A549 (cell line): ENCODE results near the gene ITGAV. TPM values are rescaled to one million over a fixed set of nuclear protein-coding genes. Genes with fewer than 3 reads are reported as not detected.

Experiments
- ATAC-seq, 2 experiments: fragments of 200-7000 bp in 1 of 2; fragments of >200 bp in 1 of 2; cut with Nextera tagmentation in 1 of 2; cut with Tn5 transposase in 1 of 2; 3 replicates each; pipeline versions ENCODE4 v1.8.0 to v1.9.1; 2018 to 2020; ENCODE audit warnings: mild to moderate bottlenecking in 1 of 2, moderate library complexity in 1 of 2
- CTCF ChIA-PET: fragments of 300-600 bp; sonication (Branson Sonifier 250); formaldehyde crosslinking; extraction: SDS; loops from one replicate; lab custom pipeline; 2021; ENCODE audit warnings: antibody characterized with exemption, inconsistent platforms; lab: Yijun Ruan, JAX
- POLR2A ChIA-PET: fragments of 350-600 bp; formaldehyde crosslinking; extraction: SDS; loops from one replicate; lab custom pipeline; 2021; ENCODE audit warnings: antibody characterized with exemption, inconsistent platforms; lab: Yijun Ruan, JAX
- DNase-seq, 2 experiments: peaks; one replicate each; pipeline versions ENCODE4 v3.0.0 to v3.0.0-alpha.2; 2011 to 2016; ENCODE audit warnings: low read depth in 1 of 2, low spot score in 1 of 2
- FAIRE-seq: peaks from 2 replicates; lab custom pipeline; 2011; peaks lifted over from hg19 to GRCh38; lab: Jason Lieb, UNC
- H3K27ac ChIP-seq, 2 experiments: fragments of >200 bp; sonication (Bioruptor Twin); formaldehyde crosslinking; 3 replicates each; pipeline ENCODE4 v1.5.1; 2016 to 2017
- H3K4me1 ChIP-seq: fragments of >200 bp; sonication (Bioruptor Twin); formaldehyde crosslinking; 3 replicates; pipeline ENCODE4 v1.6.1; 2016
- H3K4me2 ChIP-seq: fragments of >200 bp; sonication (Bioruptor Twin); formaldehyde crosslinking; 3 replicates; pipeline ENCODE4 v1.6.1; 2016
- H3K4me3 ChIP-seq: fragments of >200 bp; sonication (Bioruptor Twin); formaldehyde crosslinking; 3 replicates; pipeline ENCODE4 v1.5.1; 2016
- H3K9me3 ChIP-seq: fragments of >200 bp; sonication (Bioruptor Twin); formaldehyde crosslinking; 3 replicates; pipeline ENCODE4 v1.6.1; 2016
- BHLHE40 ChIP-seq: IDR thresholded peaks from 2 replicates; pipeline ENCODE4 v1.6.1; 2012; ENCODE audit warnings: low read depth, low read length, inconsistent platforms
- CBX8 ChIP-seq: fragments of 200-600 bp; sonication (generic); IDR thresholded peaks from 2 replicates; pipeline ENCODE4 v1.6.1; 2016
- CEBPB ChIP-seq, 2 experiments: fragments of >200 bp in 1 of 2; sonication (Bioruptor Twin) in 1 of 2; formaldehyde crosslinking in 1 of 2; IDR thresholded peaks; 2 replicates each; pipeline ENCODE4 v1.6.1; 2012 to 2016
- CHD4 ChIP-seq: fragments of 200-600 bp; sonication (generic); IDR thresholded peaks from 2 replicates; pipeline ENCODE4 v1.6.1; 2016; ENCODE audit warnings: antibody characterized with exemption, mild to moderate bottlenecking, borderline replicate concordance
- EHF ChIP-seq: fragments of 250-450 bp; sonication (Bioruptor Pico); IDR thresholded peaks from 2 replicates; pipeline ENCODE4 v1.5.0; 2020; ENCODE audit warnings: mild to moderate bottlenecking
- EHMT2 ChIP-seq: fragments of 200-600 bp; sonication (generic); IDR thresholded peaks from 2 replicates; pipeline ENCODE4 v1.6.1; 2016; ENCODE audit warnings: antibody characterized with exemption, low read depth, mild to moderate bottlenecking, moderate library complexity
- FOSB ChIP-seq: fragments of 250-450 bp; sonication (Bioruptor Pico); IDR thresholded peaks from 2 replicates; pipeline ENCODE4 v1.5.0; 2020; ENCODE audit warnings: mild to moderate bottlenecking, moderate library complexity
- HOXA7 ChIP-seq: fragments of 250-450 bp; sonication (Bioruptor Pico); IDR thresholded peaks from 2 replicates; pipeline ENCODE4 v1.5.0; 2020; ENCODE audit warnings: mild to moderate bottlenecking, moderate library complexity
- JUNB ChIP-seq: fragments of >200 bp; sonication (Bioruptor Twin); formaldehyde crosslinking; IDR thresholded peaks from 2 replicates; pipeline ENCODE4 v1.6.1; 2016
- KDM1A ChIP-seq: fragments of 200-600 bp; sonication (generic); IDR thresholded peaks from 2 replicates; pipeline ENCODE4 v1.6.1; 2016; ENCODE audit warnings: low read depth, mild to moderate bottlenecking
- NPAS2 ChIP-seq: fragments of 250-450 bp; sonication (Bioruptor Pico); IDR thresholded peaks from 2 replicates; pipeline ENCODE4 v1.8.0; 2022; ENCODE audit warnings: mild to moderate bottlenecking, moderate library complexity, borderline replicate concordance
- PHF8 ChIP-seq: fragments of 200-600 bp; sonication (generic); IDR thresholded peaks from 2 replicates; pipeline ENCODE4 v1.6.1; 2016; ENCODE audit warnings: low read depth, mild to moderate bottlenecking, antibody characterized with exemption, moderate library complexity, borderline replicate concordance
- RAD21 ChIP-seq, 2 experiments: fragments of >200 bp in 1 of 2; sonication (Bioruptor Twin) in 1 of 2; formaldehyde crosslinking in 1 of 2; IDR thresholded peaks in 1 of 2; conservative IDR thresholded peaks in 1 of 2; 2 replicates in 1 of 2; 3 replicates in 1 of 2; pipeline ENCODE4 v1.6.1; 2012 to 2018; ENCODE audit warnings: inconsistent platforms in 1 of 2
- RFX5 ChIP-seq: fragments of 450-650 bp; IDR thresholded peaks from 2 replicates; pipeline ENCODE4 v1.7.1; 2014; ENCODE audit warnings: antibody characterized with exemption, mild to moderate bottlenecking, moderate library complexity
- SMC3 ChIP-seq: fragments of >200 bp; sonication (Bioruptor Twin); formaldehyde crosslinking; IDR thresholded peaks from 3 replicates; pipeline ENCODE4 v1.6.1; 2018; ENCODE audit warnings: inconsistent platforms
- TFCP2L1 ChIP-seq: fragments of 250-450 bp; sonication (Bioruptor Pico); IDR thresholded peaks from 2 replicates; pipeline ENCODE4 v1.5.0; 2021; ENCODE audit warnings: mild to moderate bottlenecking
- WGBS: methylation state at CpG from one replicate; pipeline ENCODE4 v1.1.6; 2017; ENCODE audit errors: missing lambda C conversion rate; 5-methylcytosine and 5-hydroxymethylcytosine counted together
- polyA plus RNA-seq, 4 experiments: library from polyadenylated mRNA; depleted of rRNA in 3 of 4; stranded (reverse); fragments of >200 nt; fragmentation: RNase III in 1 of 4; extraction: RNeasy Plus Mini Kit Qiagen cat#74134 plus additional on column Dnase treatment in 1 of 4; gene quantifications; 2 replicates in 3 of 4; 3 replicates in 1 of 4; pipeline ENCODE4 v1.2.3, GENCODE V29; 2011 to 2017
- TF ChIP-seq, protein P1 (sequence below): fragments of >200 bp; sonication (Bioruptor Twin); formaldehyde crosslinking; IDR thresholded peaks from 2 replicates; pipeline ENCODE4 v1.6.1; 2016
- TF ChIP-seq, protein P2 (sequence below): IDR thresholded peaks from 2 replicates; pipeline ENCODE4 v1.6.1; 2012; ENCODE audit warnings: low read depth, borderline replicate concordance
- TF ChIP-seq, protein P3 (sequence below): fragments of 250-450 bp; sonication (Bioruptor Pico); IDR thresholded peaks from 2 replicates; pipeline ENCODE4 v1.5.0; 2020; ENCODE audit warnings: low read depth, mild to moderate bottlenecking, moderate library complexity
- TF ChIP-seq, protein P4 (sequence below): fragments of >200 bp; sonication (Bioruptor Twin); formaldehyde crosslinking; IDR thresholded peaks from 3 replicates; pipeline ENCODE4 v1.5.1; 2016
- TF ChIP-seq, protein P5 (sequence below): IDR thresholded peaks from 2 replicates; pipeline ENCODE4 v1.6.1; 2012

ITGAV gene
- polyA plus RNA-seq, 2 of the 4 experiments (the other 2 are of a cell fraction) = 93.3 to 148 TPM

DNA sequence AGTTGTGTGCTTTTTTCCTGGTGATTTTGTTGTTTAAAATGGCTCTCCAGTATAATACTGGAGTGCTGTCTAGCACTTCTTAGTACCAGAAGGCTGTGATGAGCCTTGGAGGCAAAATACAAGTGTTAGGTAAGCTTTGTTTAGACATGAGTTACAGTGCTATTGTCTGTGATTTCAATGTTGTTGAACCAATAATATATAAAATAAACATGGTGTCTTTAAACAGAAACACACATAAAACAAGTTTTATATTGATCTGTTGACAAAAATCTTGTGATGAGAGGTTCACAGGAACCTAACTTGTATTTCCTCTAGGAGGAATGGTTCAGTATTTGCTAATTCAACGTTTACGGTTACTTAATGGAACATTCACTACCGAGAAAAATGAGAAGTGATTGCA is 99.0 kb downstream of the ITGAV start:
- Histone ChIP-seq H3K4me1 (no peaks in the 10 kb centered on the region), H3K27ac (no peak overlapping the region), H3K9me3 (peaks cover 5% of the 10 kb centered on the region; the same call in 1 of the 3 replicates), H3K4me3 (no peak overlapping the region), H3K4me2 (no peak overlapping the region)
- POLR2A ChIA-PET = no interaction called here
- ATAC-seq (no peak), FAIRE-seq (no peak), DNase-seq (no peak)
- CTCF ChIA-PET = no interaction called here
- WGBS = 58% methylated on average over 3 of the region's 3 CpGs
- TF ChIP-seq KDM1A = no peak
- no peak for TF ChIP-seq NPAS2 (CRISPR knock-in tag)
- TF ChIP-seq, protein P1, sequence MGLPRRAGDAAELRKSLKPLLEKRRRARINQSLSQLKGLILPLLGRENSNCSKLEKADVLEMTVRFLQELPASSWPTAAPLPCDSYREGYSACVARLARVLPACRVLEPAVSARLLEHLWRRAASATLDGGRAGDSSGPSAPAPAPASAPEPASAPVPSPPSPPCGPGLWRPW = no peak

DNA sequence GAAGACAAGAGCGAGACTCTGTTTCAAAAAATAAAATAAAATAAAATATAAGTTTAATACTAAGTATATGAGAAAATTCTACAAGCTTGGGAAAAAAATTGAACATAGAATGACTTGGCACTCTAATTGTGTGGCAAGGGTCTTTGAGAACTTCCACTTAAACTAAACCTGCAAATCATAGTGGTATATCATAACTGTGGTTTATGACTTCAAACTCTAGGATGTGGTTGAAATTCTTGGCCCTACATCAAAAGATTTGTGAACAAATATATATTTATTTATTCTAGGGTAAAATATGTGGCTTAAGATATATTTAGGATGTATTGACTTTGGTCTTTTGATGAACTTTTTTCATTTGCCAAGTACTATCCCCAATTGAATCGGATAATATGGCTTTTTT is 100.9 kb downstream of the ITGAV start:
- no peak for ATAC-seq
- ChIA-PET POLR2A (no interaction called here), CTCF (interaction anchor here (0.6 kb wide), 1 partner anchor 19 kb away, joined by 5 read pairs; no protein-coding TSS in a partner anchor)
- WGBS = 83% methylated on average over 2 of the region's 2 CpGs
- H3K4me3 ChIP-seq = no peak overlapping the region
- no peak for FAIRE-seq
- peaks cover 7% of the 10 kb centered on the region; the same call in 2 of the 3 replicates for H3K4me1 ChIP-seq
- H3K9me3 ChIP-seq = peaks cover 5% of the 10 kb centered on the region; the same call in 1 of the 3 replicates
- TF ChIP-seq HOXA7 (CRISPR knock-in tag) (no peak), CHD4 (no peak), EHMT2 (no peak), CEBPB (IDR thresholded peaks at IDR 0.05) (no peak), JUNB (no peak), RAD21 (conservative IDR thresholded peaks at IDR 0.05 in 1 of 2, IDR thresholded peaks at IDR 0.05 in 1 of 2) (no peak), FOSB (CRISPR knock-in tag) (no peak), KDM1A (no peak), TFCP2L1 (CRISPR knock-in tag) (no peak), BHLHE40 (no peak), EHF (CRISPR knock-in tag) (no peak), PHF8 (no peak), SMC3 (no peak)
- TF ChIP-seq, protein P2, sequence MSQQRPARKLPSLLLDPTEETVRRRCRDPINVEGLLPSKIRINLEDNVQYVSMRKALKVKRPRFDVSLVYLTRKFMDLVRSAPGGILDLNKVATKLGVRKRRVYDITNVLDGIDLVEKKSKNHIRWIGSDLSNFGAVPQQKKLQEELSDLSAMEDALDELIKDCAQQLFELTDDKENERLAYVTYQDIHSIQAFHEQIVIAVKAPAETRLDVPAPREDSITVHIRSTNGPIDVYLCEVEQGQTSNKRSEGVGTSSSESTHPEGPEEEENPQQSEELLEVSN = no peak
- TF ChIP-seq, protein P3, sequence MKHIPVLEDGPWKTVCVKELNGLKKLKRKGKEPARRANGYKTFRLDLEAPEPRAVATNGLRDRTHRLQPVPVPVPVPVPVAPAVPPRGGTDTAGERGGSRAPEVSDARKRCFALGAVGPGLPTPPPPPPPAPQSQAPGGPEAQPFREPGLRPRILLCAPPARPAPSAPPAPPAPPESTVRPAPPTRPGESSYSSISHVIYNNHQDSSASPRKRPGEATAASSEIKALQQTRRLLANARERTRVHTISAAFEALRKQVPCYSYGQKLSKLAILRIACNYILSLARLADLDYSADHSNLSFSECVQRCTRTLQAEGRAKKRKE (CRISPR knock-in tag) = no peak
- TF ChIP-seq, protein P4, sequence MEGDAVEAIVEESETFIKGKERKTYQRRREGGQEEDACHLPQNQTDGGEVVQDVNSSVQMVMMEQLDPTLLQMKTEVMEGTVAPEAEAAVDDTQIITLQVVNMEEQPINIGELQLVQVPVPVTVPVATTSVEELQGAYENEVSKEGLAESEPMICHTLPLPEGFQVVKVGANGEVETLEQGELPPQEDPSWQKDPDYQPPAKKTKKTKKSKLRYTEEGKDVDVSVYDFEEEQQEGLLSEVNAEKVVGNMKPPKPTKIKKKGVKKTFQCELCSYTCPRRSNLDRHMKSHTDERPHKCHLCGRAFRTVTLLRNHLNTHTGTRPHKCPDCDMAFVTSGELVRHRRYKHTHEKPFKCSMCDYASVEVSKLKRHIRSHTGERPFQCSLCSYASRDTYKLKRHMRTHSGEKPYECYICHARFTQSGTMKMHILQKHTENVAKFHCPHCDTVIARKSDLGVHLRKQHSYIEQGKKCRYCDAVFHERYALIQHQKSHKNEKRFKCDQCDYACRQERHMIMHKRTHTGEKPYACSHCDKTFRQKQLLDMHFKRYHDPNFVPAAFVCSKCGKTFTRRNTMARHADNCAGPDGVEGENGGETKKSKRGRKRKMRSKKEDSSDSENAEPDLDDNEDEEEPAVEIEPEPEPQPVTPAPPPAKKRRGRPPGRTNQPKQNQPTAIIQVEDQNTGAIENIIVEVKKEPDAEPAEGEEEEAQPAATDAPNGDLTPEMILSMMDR = no peak
- TF ChIP-seq, all 56 proteins: peak for 0
- Histone ChIP-seq H3K27ac (no peak overlapping the region), H3K4me2 (no peak overlapping the region)
- DNase-seq = no peak

DNA sequence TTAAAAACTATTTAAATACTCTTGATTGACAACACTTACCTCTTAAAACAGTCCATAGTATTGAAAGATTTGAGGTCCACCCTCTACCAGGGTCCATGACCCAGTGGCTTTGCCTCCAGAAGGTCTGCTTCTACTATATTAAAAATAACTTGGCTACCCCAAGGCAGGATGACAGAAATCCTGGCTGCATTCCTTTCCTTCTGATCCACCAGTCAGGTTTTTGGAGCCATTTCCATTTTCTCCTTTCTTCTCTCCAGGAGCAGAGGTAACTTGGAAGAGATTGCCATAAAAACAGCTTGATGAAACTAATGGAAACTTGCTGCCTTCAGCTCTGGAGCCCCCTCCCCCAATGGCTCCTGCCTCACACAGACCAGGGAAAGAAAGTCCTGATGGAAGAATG is 101.4 kb downstream of the ITGAV start:
- CTCF ChIA-PET = no interaction called here
- no peak overlapping the region for H3K4me2 ChIP-seq
- FAIRE-seq (no peak), ATAC-seq (no peak), DNase-seq (no peak)
- H3K4me1 ChIP-seq = peaks cover 7% of the 10 kb centered on the region; the same call in 2 of the 3 replicates
- POLR2A ChIA-PET = no interaction called here
- peaks cover 5% of the 10 kb centered on the region; the same call in 1 of the 3 replicates for H3K9me3 ChIP-seq
- no peak overlapping the region for H3K27ac ChIP-seq
- no peak for TF ChIP-seq CBX8
- no peak for TF ChIP-seq RFX5
- TF ChIP-seq, protein P5, sequence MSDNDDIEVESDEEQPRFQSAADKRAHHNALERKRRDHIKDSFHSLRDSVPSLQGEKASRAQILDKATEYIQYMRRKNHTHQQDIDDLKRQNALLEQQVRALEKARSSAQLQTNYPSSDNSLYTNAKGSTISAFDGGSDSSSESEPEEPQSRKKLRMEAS = no peak
- H3K4me3 ChIP-seq = no peak overlapping the region
